Hepatocyte (in vitro differentiated cells): ENCODE data around the gene C12orf42.

Experiments
- EZH2phosphoT487 ChIP-seq: fragments of 200-600 bp; sonication (generic); IDR thresholded peaks from one replicate; pipeline ENCODE4 v1.6.1; 2018; ENCODE audit warnings: antibody characterized with exemption, mild to moderate bottlenecking, low read depth, moderate library complexity; ENCODE audit not compliant: unreplicated experiment, severe bottlenecking
- TF ChIP-seq, protein P1 (sequence below): fragments of 200-600 bp; sonication (generic); IDR thresholded peaks from 2 replicates; pipeline ENCODE4 v1.5.1; 2016; ENCODE audit warnings: antibody characterized with exemption, mild to moderate bottlenecking; ENCODE audit not compliant: poor library complexity

DNA sequence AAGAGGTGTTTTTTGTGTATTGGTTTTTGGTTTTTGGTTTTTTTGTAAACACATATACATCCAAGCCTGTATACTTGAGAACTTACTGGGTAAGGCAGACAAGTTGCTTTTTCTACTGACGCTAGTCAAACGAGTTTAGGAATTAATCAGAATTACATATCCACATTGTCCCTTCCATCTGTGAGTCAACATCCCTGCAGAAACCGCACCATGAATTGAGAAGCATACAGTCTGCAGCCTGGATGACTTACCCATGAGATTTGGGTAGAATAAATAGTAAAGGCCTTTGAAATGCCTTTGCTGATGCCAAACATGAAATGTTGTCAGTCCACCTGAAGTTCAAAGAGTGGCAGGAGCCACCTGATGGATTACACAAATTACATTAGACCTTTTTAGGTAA lies 21.4 kb upstream of the C12orf42 start:
- TF ChIP-seq, protein P1, sequence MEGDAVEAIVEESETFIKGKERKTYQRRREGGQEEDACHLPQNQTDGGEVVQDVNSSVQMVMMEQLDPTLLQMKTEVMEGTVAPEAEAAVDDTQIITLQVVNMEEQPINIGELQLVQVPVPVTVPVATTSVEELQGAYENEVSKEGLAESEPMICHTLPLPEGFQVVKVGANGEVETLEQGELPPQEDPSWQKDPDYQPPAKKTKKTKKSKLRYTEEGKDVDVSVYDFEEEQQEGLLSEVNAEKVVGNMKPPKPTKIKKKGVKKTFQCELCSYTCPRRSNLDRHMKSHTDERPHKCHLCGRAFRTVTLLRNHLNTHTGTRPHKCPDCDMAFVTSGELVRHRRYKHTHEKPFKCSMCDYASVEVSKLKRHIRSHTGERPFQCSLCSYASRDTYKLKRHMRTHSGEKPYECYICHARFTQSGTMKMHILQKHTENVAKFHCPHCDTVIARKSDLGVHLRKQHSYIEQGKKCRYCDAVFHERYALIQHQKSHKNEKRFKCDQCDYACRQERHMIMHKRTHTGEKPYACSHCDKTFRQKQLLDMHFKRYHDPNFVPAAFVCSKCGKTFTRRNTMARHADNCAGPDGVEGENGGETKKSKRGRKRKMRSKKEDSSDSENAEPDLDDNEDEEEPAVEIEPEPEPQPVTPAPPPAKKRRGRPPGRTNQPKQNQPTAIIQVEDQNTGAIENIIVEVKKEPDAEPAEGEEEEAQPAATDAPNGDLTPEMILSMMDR: no peak
- no peak for TF ChIP-seq EZH2phosphoT487
